IPS-20b (cell line): ENCODE data around the gene FHAD1.

Source experiments
- H3K27ac ChIP-seq: one replicate; pipeline ENCODE4 v1.5.1; 2013; ENCODE audit warnings: low read length
- H3K27me3 ChIP-seq: 2 replicates; pipeline ENCODE4 v1.6.1; 2013; ENCODE audit warnings: mild to moderate bottlenecking, low read length, inconsistent platforms; ENCODE audit not compliant: insufficient read depth
- H3K36me3 ChIP-seq: 2 replicates; pipeline ENCODE4 v1.6.1; 2013; ENCODE audit warnings: low read depth, mild to moderate bottlenecking, inconsistent platforms, low read length, moderate library complexity; ENCODE audit not compliant: insufficient read depth
- H3K4me1 ChIP-seq: 2 replicates; pipeline ENCODE4 v1.6.1; 2013; ENCODE audit warnings: mild to moderate bottlenecking, control low read depth, inconsistent platforms, low read length, moderate library complexity; ENCODE audit not compliant: insufficient read depth
- H3K4me3 ChIP-seq: 2 replicates; pipeline ENCODE4 v1.5.1; 2013; ENCODE audit warnings: mild to moderate bottlenecking, low read length, inconsistent platforms
- H3K9ac ChIP-seq: 2 replicates; pipeline ENCODE4 v1.6.1; 2013; ENCODE audit warnings: low read depth, mild to moderate bottlenecking, inconsistent platforms, low read length, moderate library complexity
- H3K9me3 ChIP-seq: 2 replicates; pipeline ENCODE4 v1.6.1; 2013; ENCODE audit warnings: mild to moderate bottlenecking, low read depth, low read length, inconsistent platforms; ENCODE audit not compliant: insufficient read depth

FHAD1 gene

DNA sequence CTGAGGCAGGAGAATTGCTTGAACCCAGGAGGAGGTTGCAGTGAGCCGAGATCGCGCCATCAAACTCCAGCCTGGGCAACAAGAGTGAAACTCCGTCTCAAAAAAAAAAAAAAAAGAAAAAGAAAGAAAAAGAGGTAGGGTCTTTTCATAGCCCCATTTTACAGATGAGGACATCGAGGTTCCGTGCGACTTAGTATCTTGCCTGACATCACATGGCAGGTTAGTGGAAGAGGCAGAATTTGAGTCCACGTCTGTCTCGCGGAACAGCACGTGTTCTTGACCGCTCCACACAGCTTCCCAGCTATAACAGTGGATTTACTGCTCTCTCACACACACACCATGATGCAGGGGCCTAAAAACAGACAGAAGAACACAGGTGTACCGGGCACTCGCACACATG, 192.3 kb downstream of the FHAD1 start:
- no peak overlapping the region for H3K27ac ChIP-seq
- no peaks in the 10 kb centered on the region for H3K9me3 ChIP-seq
- H3K36me3 ChIP-seq, result no peaks in the 10 kb centered on the region
- no peaks in the 10 kb centered on the region for H3K27me3 ChIP-seq
- H3K4me1 ChIP-seq, result no peaks in the 10 kb centered on the region
- no peak overlapping the region for H3K4me3 ChIP-seq
- no peak overlapping the region for H3K9ac ChIP-seq

DNA sequence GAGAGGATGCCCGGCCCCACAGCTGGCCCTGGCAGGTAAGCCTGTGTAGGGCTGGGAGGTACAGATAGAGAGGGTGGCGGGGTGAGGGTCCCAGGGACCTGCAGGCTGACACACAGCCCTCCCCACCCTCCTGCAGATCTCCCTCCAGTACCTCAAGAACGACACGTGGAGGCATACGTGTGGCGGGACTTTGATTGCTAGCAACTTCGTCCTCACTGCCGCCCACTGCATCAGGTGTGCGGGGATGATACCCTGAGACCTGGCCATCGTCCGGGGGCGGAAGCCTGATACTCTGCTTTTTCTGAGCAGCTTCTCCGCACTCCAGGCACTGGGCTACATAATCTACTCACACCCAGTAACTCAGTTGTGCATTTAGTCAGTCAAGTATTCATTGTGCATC, 193.3 kb downstream of the FHAD1 start:
- H3K9ac ChIP-seq, result no peak overlapping the region
- H3K9me3 ChIP-seq, result no peaks in the 10 kb centered on the region
- H3K27ac ChIP-seq, result no peak overlapping the region
- no peaks in the 10 kb centered on the region for H3K36me3 ChIP-seq
- no peak overlapping the region for H3K4me3 ChIP-seq
- no peaks in the 10 kb centered on the region for H3K27me3 ChIP-seq
- no peaks in the 10 kb centered on the region for H3K4me1 ChIP-seq

DNA sequence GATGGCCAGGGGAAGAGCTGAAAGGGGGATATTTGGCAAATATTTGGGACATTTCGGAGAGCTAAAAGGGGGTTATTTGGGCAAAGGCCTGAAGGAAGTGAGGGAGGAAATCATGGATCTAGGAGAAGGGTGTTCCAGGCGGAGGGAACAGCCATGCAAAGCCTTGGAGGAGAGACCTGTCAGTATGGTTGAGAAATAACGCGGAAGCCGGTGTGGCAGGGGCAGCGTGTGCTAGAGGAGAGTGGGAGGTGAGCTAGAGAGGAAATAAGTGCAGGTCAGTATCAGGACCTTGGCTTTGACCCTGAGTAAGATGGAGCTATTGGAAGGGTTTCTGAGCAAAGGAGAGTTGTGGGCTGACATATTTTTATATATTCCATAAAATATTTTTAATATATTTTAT, 194.2 kb downstream of the FHAD1 start:
- Histone ChIP-seq H3K9me3 (no peaks in the 10 kb centered on the region), H3K36me3 (no peaks in the 10 kb centered on the region), H3K4me3 (no peak overlapping the region), H3K4me1 (no peaks in the 10 kb centered on the region), H3K27ac (no peak overlapping the region), H3K9ac (no peak overlapping the region), H3K27me3 (no peaks in the 10 kb centered on the region)

- Histone ChIP-seq H3K4me3 (no peak overlapping the region), H3K9ac (no peak overlapping the region), H3K27ac (no peak overlapping the region), H3K4me1 (no peaks in the 10 kb centered on the region), H3K9me3 (no peaks in the 10 kb centered on the region), H3K36me3 (no peaks in the 10 kb centered on the region), H3K27me3 (no peaks in the 10 kb centered on the region)
These were observed 195.1 kb downstream of the FHAD1 start for GRCh38 chr1:15442119-15442518.

DNA sequence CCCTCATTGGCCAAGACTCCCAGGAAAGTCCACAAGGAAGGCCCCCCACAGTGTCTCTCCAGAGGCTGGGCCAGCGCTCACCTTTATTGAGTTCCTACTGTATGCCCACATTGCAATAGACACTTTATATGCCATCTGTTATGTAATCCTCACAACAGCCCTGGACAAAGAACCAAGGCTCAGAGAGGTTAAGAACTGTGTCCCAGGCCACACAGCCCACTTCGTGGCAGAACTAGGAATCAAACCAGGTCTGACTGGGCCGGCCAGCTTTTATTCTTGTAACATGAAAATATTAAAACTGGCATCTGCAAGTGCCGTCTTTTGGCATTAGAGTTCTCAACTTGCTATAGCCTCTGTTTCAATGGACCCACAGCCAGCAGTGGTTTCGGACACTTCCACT, 195.7 kb downstream of the FHAD1 start:
- Histone ChIP-seq H3K4me3 (no peak overlapping the region), H3K9me3 (no peaks in the 10 kb centered on the region), H3K4me1 (no peaks in the 10 kb centered on the region), H3K36me3 (no peaks in the 10 kb centered on the region), H3K9ac (no peak overlapping the region), H3K27me3 (no peaks in the 10 kb centered on the region), H3K27ac (no peak overlapping the region)

- Histone ChIP-seq H3K27ac (no peak overlapping the region), H3K27me3 (no peaks in the 10 kb centered on the region), H3K4me3 (no peak overlapping the region), H3K9me3 (no peaks in the 10 kb centered on the region), H3K4me1 (no peaks in the 10 kb centered on the region), H3K36me3 (no peaks in the 10 kb centered on the region), H3K9ac (no peak overlapping the region)
These were observed 196.3 kb downstream of the FHAD1 start for GRCh38 chr1:15443281-15443680.

GRCh38 chr1:15444468-15445389, 197.7 kb downstream of the FHAD1 start:
- Histone ChIP-seq H3K27ac (no peak overlapping the region), H3K4me3 (no peak overlapping the region), H3K9ac (no peak overlapping the region), H3K9me3 (no peaks in the 10 kb centered on the region), H3K27me3 (no peaks in the 10 kb centered on the region), H3K4me1 (no peaks in the 10 kb centered on the region), H3K36me3 (no peaks in the 10 kb centered on the region)

GRCh38 chr1:15445390-15446122, 198.5 kb downstream of the FHAD1 start:
- no peaks in the 10 kb centered on the region for H3K9me3 ChIP-seq
- H3K9ac ChIP-seq, result no peak overlapping the region
- H3K27ac ChIP-seq, result no peak overlapping the region
- no peaks in the 10 kb centered on the region for H3K4me1 ChIP-seq
- H3K4me3 ChIP-seq, result no peak overlapping the region
- no peaks in the 10 kb centered on the region for H3K36me3 ChIP-seq
- H3K27me3 ChIP-seq, result no peaks in the 10 kb centered on the region

- Histone ChIP-seq H3K9me3 (no peaks in the 10 kb centered on the region), H3K27me3 (no peaks in the 10 kb centered on the region), H3K36me3 (no peaks in the 10 kb centered on the region)
These were observed 199.2 kb downstream of the FHAD1 start for GRCh38 chr1:15446212-15446611.

More at GRCh38 chr1:15446212-15446611, 199.2 kb downstream of the FHAD1 start:
- no peak overlapping the region for H3K4me3 ChIP-seq
- no peak overlapping the region for H3K9ac ChIP-seq
- H3K27ac ChIP-seq, result no peak overlapping the region
- H3K4me1 ChIP-seq, result no peaks in the 10 kb centered on the region
